ENCODE results near the gene NYAP1. TPM values are rescaled to one million over a fixed set of nuclear protein-coding genes. Genes with fewer than 3 reads are reported as not detected.
A peak's percentile ranks its signal among the peaks of the same experiment; 100 is the strongest.
"Not testable (repeated sequence)": the region's sequence is repeated elsewhere in the genome, so short reads cannot be mapped to it uniquely, and the experiment has no call there.

The NYAP1 gene
- total RNA-seq, 1 donor from 2014 or later, result 0.16 TPM

- ATAC-seq (ENCODE audit: poor library complexity), result peak; percentile 72
- intact Hi-C loops (cut with DNase I), result no loop called here
- peak; percentile 69 for DNase-seq
These were observed 9.9 kb downstream of the NYAP1 start for GRCh38 chr7:100493476-100494264.

DNA sequence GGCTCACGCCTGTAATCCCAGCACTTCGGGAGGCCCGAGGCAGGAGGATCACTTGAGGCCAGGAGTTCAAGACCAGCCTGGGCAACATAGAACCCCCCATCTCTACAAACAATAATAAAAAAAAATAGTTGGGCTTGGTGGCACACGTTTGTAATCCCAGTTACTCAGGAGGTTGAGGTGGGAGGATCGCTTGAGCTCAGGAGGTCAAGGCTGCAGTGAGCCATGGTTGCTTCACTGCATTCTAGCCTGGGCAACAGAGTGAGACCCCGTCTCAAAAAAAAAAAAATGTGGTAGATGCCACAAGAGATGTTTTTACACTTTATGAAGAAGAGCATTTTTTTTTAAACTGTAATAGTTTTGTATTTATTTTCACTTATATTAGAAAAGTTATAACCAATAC lies 12.8 kb downstream of the NYAP1 start:
- intact Hi-C loops (cut with DNase I), result no loop called here
- no peak for DNase-seq
- no peak for ATAC-seq (ENCODE audit: poor library complexity)

GRCh38 chr7:100500743-100501142 lies 17.0 kb downstream of the NYAP1 start:
- intact Hi-C loops (cut with DNase I); DNase-seq; ATAC-seq (ENCODE audit: poor library complexity): not testable (repeated sequence)

DNA sequence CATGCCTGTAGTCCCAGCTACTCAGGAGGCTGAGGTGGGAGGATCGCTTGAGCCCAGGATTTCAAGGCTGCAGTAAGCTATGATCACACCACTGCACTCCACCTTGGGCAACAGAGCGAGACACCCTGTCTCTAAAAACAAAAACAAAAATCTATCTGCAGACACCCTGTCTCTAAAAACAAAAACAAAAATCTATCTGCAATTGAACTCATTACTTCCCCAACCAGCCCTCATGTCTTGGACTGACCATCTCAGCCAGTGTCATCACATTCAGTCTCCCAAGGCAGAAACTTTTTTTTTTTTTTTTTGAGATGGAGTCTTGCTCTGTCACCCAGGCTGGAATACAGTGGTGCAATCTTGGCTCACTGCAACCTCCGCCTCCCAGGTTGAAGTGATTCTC lies 20.3 kb downstream of the NYAP1 start:
- intact Hi-C loops (cut with DNase I); ATAC-seq (ENCODE audit: poor library complexity): not testable (repeated sequence)

DNA sequence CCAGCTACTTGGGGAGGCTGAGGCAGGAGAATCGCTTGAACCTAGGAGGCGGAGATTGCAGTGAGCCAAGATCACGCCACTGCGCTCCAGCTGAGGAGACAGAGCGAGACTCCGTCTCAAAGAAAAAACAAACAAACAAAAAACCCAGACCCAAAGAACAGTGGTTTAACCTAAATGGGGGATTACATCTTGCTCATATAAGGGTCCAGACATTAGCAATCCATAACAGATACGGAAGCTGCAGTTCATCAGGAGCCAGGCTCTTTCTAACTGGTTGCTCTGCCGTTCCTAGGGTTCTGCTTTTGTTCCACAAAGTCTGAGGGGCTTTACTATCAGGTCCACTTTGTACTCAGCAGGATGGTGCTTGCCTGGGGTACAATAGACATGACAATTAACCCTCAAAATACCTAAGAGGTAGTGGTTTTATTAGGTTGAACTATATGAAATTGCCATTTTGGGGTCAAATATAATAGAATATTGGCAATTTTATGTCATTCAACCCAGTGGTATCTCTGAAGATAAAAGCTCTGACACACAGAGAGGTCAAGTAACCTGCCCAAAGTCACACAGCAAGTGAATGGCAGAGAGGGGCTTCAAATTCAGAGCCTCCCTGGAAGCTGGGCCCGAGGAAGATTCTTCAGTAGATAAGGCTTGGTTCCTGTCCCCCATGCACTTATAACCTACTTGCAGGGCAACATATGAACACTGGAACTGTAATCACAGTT lies 21.3 kb downstream of the NYAP1 start:
- intact Hi-C loops (cut with DNase I), result no loop called here
- no peak for ATAC-seq (ENCODE audit: poor library complexity)
- DNase-seq, result no peak

More for the DNA sequence above, 20.3 kb downstream of the NYAP1 start:
- DNase-seq, result not testable (repeated sequence)

DNA sequence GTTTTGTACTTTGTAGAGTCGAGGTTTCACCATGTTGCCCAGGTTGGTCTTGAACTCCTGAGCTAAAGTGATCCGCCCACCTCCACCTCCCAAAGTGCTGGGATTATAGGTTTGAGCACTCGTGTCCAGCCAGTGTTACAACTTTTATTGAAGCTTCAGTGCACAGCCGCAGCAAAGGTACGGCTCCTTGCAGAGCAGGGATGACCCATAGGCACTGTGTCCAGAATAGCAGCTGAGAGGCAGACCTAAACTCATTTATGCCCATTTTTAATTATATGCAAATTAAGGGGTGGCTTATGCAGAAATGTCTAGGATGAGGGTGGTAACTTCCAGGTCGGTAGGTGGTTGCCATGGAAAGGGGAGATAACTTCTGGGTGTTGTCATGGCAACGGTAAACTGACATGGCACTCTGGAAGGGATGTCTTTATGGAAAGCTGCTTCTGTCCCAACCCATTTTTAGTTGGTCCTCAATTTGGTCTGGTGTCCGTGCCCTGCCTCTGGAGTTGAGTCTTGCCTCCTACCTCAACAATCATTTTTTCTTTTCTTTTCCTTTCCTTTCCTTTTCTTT lies 22.7 kb downstream of the NYAP1 start:
- DNase-seq (no peak), ATAC-seq (ENCODE audit: poor library complexity) (no peak)
- intact Hi-C loops (cut with DNase I), result no loop called here

DNA sequence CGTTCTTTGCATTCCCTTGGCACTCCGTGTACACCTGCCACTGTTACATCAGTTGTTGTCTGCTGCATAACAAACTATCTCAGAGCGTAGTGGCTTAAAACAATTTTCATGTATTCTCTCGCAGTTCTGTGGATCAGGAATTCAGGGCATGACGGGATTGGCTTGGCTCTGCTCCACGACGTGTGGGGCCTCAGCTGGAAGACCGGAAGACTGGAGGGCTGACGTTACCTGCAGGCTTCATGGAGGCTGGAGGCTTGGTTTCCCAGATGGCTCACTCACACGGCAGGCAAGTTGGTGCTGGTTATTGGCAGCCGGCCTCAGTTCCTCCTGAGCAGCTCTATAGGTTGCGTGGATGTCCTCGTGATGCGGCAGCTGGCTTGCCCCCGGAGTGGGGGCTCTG lies 25.5 kb downstream of the NYAP1 start:
- intact Hi-C loops (cut with DNase I), result no loop called here
- DNase-seq (no peak), ATAC-seq (ENCODE audit: poor library complexity) (no peak)

- intact Hi-C loops (cut with DNase I), result no loop called here
- no peak for DNase-seq
- no peak for ATAC-seq (ENCODE audit: poor library complexity)
These were observed 26.9 kb downstream of the NYAP1 start for GRCh38 chr7:100510437-100511239.

- ATAC-seq (ENCODE audit: poor library complexity) (no peak), DNase-seq (no peak)
- intact Hi-C loops (cut with DNase I), result no loop called here
These were observed 29.6 kb downstream of the NYAP1 start for GRCh38 chr7:100513212-100513810.

GRCh38 chr7:100515072-100515532 lies 31.4 kb downstream of the NYAP1 start:
- peak; percentile 78 for ATAC-seq (ENCODE audit: poor library complexity)
- intact Hi-C loops (cut with DNase I), result no loop called here
- DNase-seq, result no peak

- intact Hi-C loops (cut with DNase I), result no loop called here
- ATAC-seq (ENCODE audit: poor library complexity) (peak; percentile 79), DNase-seq (peak; percentile 57)
These were observed 32.5 kb downstream of the NYAP1 start for GRCh38 chr7:100516135-100516812.

- intact Hi-C loops (cut with DNase I), result no loop called here
- ATAC-seq (ENCODE audit: poor library complexity), result no peak
- no peak for DNase-seq
These were observed 33.6 kb downstream of the NYAP1 start for GRCh38 chr7:100517305-100517704.

GRCh38 chr7:100519580-100519979 lies 35.9 kb downstream of the NYAP1 start:
- DNase-seq, result no peak
- ATAC-seq (ENCODE audit: poor library complexity), result no peak
- intact Hi-C loops (cut with DNase I), result no loop called here

DNA sequence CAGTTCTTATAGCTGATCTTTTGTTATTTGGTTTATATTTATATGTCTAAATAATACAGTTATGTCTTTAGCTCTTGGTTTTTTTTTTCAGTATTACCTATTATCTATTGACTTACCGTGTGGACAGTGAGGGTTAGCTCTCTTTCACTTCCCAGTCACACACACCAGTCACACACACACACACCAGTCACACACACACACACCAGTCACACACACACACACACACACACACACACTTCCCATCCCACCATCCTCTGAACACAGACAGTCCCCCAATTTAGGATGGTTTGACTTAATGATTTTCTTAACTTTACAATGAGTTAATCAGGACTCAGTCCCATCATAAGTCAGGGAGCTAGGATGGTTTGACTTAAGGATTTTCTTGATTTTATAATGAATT lies 36.4 kb downstream of the NYAP1 start:
- intact Hi-C loops (cut with DNase I), result no loop called here
- no peak for DNase-seq
- ATAC-seq (ENCODE audit: poor library complexity), result no peak

GRCh38 chr7:100521076-100521475 lies 37.3 kb downstream of the NYAP1 start:
- ATAC-seq (ENCODE audit: poor library complexity) (no peak), DNase-seq (no peak)
- intact Hi-C loops (cut with DNase I), result no loop called here

DNA sequence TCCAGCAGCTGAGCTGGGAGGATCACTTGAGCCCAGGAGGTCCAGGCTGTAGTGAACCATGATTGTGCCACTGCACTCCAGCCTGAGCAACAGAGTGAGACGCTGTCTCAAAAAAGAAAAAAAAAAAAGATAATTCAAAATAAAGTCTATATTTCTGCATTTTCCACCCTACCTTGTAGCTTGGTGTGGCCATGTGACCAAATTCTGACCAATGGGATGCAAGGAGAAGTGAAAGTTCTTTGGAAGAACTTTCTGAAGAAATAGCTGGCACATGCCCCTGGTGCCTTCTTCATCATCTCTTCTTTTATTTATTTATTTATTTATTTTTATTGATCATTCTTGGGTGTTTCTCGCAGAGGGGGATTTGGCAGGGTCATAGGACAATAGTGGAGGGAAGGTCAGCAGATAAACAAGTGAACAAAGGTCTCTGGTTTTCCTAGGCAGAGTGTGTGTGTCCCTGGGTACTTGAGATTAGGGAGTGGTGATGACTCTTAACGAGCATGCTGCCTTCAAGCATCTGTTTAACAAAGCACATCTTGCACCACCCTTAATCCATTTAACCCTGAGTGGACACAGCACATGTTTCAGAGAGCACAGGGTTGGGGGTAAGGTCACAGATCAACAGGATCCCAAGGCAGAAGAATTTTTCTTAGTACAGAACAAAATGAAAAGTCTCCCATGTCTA lies 38.3 kb downstream of the NYAP1 start:
- intact Hi-C loops (cut with DNase I); ATAC-seq (ENCODE audit: poor library complexity): not testable (repeated sequence)

DNA sequence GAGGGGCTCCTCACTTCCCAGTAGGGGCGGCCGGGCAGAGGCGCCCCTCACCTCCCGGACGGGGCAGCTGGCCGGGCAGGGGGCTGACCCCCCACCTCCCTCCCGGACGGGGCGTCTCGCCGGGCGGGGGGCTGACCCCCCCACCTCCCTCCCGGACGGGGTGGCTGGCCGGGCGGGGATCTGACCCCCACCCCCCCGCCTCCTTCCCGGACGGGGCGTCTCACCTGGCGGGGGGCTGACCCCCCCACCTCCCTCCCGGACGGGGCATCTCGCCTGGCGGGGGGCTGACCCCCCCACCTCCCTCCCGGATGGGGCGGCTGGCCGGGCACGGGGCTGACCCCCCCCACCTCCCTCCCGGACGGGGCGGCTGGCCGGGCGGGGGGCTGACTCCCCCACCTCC lies 39.5 kb downstream of the NYAP1 start:
- ATAC-seq (ENCODE audit: poor library complexity); intact Hi-C loops (cut with DNase I); DNase-seq: not testable (repeated sequence)

More for the DNA sequence above, 38.3 kb downstream of the NYAP1 start:
- not testable (repeated sequence) for DNase-seq

Data from Right ventricle myocardium superior (tissue), 1 donor.